ENCODE measurements around the gene FAM107B.
"Not testable (repeated sequence)": the region's sequence is repeated elsewhere in the genome, so short reads cannot be mapped to it uniquely, and the experiment has no call there.

Gene FAM107B

DNA sequence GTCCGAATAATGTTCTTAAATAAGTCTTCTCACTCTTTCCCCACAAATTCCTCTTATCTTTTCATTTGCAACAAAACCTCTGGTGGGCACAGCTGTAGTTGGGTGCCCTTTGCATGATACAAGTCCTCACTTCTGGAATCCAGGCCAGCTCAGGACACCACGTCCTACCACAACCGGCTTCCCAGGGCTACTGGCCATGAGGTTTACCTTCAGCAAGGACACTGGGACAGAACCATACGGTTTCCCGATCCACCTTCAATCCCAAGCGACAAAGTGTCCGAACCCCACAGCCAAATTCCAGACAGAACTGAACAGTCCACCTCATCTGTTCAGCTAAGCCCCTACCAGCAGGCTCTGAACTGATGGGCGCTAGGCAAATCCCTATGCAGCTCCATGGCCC, 174.6 kb downstream of the FAM107B start:
- DNase-seq (ENCODE audit: low read depth) = no peak

DNA sequence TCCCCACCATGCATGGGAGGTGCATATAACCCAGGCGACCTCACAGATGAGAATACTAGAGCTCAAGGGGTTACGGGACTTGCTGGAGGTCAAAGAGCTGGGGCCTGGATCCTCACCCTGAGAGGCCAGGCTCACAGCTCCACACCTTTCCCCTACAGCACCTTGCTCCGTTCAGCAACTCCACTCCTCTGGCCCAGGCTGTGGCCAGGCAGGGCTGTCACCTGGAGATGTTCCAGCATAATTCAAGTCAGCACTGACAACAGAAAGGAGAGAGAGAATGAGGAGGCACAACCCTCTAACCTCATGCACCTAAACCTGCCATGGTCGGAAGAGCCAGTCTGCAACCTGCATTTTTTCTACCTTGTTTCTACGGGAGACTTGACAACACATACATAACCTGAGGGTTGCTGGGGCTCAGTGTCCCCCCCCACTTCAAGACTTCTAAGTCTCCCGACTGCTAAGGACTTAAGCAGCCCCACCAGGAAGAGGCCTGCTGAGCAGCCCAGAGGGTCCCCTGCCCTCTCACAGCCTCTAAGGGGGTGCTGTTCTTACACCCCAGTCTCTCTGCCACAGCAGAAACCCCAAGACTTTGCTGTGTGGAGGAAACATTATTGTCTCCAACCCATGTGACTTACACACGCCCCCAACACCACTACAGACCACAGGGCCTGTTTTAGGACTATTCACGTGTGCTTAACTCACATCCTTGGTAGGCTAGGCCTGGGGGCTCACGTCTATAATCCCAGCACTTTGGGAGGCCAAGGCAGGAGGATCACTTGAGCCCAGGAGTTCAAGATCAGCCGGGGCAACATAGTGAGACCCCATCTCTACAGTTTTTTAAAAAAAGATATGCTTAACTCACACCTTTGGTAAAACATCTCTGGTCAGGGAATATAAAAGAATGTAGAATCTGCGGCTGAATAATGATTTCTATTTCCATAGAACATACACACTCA, 175.6 kb downstream of the FAM107B start:
- no peak for DNase-seq (ENCODE audit: low read depth)

DNA sequence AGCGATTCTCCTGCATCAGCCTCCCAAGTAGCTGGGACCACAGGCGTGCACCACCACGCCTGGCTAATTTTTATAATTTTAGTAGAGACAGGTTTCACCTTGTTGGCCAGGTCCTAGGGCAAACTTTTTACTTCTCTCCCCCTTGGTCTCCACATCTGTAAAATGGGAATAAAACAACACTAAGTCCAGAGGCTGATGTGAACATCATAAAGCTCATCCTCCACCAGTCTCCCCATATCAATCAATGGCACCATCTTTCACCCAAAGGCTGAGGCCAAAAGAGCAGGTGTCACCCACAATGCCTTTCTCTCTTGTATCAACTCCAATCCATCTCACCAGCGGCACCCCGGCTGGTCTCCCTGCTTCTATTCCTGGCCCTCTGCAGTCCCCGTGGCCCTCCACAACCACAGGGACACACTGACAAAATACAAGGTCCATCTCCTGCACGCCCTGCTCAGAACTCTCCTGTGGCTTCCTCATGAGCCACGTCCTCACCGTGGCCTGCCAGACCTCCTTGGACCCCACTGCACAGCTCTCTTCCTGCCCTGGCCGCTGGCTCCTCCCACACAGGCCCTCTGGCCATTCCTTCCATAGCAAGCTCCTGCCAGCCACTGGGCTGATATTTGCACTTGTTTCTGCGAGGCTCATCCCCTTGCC, 179.0 kb downstream of the FAM107B start:
- DNase-seq (ENCODE audit: low read depth) = no peak

DNA sequence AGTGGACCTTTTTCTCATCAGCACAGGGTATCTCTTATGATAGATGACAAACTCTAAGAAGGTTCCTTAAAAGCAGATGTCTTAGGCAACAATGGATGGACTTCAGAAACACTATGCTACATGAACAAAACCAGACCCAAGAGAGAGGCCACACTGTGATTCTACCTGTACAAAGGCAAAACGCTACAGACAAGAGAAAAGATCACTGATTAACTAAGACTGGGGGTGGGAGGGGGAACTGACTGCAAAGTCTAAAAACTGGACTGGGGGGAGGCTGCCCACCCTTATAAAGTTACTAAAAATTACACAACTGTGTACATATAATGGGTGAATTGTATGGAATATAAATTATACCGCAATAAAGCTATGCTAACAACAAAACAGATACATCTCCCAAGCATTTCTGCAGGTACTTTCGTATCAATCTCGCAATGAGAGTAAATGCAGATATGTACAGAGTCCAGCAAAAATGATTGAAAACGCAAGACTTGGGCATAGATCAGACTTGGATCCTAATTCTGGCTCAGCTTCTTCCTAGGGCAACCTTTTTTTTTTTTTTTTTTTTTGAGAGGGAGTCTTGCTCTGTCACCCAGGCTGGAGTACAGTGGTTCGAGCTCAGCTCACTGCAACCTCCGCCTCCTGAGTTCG, 179.7 kb downstream of the FAM107B start:
- DNase-seq (ENCODE audit: low read depth) = no peak

DNA sequence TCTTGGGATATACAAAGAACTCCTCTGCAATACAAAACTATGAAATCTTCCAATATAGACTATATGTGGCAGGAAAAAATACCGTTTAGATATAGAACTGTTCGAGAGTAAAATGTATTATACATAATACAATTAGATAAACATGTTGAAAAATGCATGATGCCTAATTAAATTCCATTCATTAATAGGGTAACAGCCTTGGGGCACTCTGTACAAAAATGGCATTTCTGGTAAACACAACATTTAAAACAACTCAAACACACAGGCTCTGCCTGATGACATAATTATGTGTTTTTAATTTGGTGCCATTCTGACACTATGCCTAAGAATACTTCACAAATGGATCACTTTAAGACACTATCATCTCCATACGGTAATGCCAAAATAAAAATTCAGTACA, 180.9 kb downstream of the FAM107B start:
- no peak for DNase-seq (ENCODE audit: low read depth)

DNA sequence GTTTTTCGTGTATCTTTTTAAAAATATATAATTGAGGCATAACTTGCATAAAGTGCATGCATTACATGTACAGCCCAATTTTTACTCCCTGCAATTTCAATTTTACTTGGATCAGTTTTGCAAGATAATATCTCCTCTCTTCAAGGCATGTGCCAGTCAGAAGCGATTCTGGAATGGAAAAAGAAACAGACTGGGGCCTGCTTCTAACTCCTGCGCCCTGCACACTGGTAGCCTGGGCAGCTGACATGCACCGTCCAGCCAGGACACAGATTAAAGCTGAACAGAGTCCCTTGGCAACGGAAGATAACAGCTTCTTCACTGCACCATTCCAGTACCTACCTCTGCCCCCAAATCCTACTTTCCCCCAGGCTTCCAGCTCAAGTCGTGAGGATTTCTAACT, 182.1 kb downstream of the FAM107B start:
- no peak for DNase-seq (ENCODE audit: low read depth)

DNA sequence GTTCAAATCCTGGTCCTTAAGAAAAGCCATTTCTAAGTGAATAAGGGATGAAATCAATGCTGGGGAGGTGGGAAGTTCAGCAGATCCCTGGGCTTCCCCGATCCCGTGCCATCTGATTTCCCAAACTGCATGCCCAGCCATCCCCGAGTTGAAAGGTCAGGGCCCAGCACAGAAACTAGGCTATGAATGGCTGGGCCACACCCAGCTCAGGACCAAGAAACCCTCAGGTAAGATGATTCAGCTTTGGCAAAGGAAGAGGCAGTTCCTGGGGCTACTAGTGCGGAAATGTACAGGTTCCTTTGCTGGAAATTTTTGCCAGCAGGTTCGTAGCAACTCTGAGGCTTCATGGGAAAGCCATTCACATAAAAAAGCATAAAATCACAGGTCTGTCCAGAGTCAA, 182.7 kb downstream of the FAM107B start:
- DNase-seq (ENCODE audit: low read depth) = no peak

DNA sequence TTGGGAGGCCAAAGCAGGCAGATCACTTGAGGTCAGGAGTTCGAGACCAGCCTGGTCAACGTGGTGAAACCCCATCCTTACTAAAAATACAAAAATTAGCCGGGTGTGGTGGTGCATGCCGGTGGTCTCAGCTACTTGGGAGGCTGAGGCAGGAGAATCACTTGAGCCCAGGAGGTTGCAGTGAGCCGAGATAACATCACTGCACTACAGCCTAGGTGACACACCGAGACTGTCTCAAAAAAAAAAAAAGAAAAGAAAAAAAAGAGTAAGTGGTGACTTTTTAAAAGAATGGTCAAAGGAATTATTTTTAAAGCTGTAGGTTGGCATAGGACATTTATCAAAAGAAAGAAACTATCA, 185.8 kb downstream of the FAM107B start:
- DNase-seq (ENCODE audit: low read depth) = not testable (repeated sequence)

DNA sequence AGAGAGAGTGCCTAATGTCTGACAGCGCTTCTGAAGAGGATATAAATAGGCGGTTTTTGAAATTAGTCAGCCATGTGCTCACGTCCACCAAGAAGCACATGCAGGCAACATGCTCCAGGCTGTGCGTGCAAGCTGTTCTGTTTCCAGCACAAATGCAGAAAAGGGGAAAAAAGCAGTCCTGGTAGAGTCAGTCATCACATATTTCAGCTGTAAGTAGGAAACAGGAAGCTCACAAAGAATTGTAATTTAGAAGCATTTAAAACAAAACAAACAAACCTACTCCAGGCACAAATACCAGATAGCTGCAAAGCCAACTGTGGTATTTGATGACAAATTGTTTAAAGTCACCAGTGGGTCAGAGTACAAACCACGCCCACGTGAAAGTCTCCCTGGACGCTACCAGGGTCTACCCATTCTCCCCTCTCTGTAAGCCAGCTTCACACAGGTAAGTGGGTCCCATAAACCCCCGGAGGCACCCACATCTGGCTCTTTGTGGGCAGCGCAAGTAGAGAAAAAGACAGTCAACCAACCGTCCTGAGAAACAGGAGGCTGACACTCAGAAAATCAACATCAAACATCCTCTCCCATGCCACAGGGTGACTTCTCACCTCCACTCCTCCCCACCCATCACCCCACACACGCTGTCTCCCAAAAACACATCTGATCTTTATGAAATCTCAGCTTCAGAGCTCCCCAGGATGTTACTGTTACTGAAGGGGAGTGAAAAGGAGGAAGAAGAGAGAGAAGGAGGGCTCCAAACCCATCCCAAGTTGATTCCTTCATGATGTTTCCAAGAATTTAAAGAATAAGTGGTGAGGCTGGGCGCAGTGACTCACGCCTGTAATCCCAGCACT, 186.4 kb downstream of the FAM107B start:
- peak; percentile 95 for DNase-seq (ENCODE audit: low read depth)

DNA sequence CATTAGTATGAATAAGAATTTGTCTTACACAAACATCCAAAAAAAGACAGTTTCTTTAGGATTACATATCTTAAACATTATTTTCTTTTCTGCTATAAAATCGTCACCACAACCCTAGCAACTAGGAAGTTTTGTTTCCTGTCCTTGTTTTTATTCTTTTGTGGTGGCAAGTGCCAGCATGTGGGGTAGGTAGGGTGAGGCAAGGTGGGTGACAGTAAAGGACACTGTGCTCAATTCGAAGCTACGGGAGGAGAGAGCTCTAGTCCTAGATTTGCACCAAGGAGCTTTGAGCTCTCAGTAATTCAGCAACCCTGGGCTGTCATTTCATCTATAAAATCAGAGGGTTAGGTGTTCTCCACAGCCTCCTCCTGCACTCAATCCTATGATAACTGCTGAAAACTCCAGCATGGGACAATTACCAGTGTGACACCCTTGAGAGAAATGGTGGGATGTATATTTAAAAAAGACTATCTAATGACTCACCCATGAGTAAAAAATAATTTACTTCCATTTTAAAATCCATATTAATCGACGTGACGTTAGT, 187.1 kb downstream of the FAM107B start:
- no peak for DNase-seq (ENCODE audit: low read depth)

DNA sequence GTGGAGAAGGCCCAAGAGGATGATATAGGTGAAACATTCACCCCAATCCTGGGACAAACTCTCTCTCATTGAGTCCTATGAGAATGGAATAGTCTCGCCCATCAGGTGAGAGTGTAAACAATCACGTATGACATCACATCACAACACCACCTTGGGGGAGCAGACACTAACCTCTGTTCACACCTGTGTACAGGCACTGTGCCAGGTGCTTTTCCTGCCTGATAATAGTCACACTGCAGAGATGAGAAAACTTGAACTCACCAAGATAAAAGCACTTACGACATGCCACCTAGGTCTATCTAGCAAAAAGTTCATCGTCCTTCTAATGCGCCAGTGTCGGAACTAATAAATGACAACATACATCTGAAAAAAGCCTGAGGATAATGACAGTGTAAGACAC, 187.8 kb downstream of the FAM107B start:
- no peak for DNase-seq (ENCODE audit: low read depth)

DNA sequence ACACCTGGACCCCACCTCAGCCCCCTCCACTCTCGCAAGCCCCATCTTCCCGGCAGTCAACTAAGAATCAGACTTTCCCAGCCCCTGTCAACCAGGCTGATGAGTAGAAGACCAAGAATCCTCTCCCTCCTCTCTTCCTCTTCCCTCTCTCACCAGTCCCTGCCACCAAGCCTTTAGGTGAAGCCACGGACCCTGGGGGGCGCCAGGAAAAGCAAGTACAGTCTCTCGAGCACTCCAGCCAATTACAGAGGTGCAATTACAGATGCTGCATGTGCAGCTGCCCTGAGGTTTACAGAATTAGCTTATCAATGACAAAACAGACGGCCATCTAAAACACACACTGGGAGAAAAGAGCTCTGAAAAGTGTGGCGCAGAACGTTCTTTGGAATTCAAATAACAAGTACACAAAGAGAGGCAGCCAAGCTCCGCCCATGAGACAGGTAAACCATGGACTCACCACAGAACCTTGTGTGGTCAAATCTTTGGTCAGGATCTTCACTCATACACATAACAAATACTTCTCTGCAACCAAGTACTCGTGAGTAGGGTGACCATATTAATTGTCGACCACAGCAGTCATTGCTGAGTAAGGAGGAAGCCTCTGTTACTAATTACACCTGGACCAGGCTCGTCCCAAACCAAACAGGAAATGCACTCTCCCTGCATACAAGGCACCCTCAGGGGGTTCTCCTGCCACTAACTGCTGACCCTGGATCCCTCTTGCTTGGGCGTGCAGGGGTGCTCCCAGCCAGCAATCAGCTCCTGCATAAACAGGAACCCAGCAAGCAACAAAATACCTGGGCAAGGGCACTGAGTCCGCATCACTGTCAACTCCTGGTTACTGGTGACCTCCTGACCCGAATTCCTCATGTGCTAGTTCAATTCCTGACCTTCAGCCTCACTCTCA, 189.2 kb downstream of the FAM107B start:
- DNase-seq (ENCODE audit: low read depth) = no peak

DNA sequence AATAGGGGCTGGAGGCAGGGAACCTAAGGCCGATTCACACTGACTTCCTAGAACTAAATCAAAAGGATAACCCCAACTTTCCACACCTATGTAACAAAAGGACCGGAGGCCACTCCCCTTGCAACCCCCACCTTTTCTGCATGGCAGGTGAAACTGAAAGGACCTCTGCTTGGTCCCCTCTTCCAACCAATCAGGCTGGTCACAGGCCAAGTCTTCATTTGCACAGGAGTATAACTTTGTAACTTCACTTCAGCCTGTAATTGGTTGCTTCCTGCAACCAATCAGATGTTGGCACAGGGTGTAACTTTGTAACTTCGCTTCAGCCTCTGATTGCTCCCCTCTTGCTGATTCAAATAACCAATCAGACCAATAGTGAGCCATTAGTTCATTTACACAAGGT, 190.0 kb downstream of the FAM107B start:
- DNase-seq (ENCODE audit: low read depth) = no peak

DNA sequence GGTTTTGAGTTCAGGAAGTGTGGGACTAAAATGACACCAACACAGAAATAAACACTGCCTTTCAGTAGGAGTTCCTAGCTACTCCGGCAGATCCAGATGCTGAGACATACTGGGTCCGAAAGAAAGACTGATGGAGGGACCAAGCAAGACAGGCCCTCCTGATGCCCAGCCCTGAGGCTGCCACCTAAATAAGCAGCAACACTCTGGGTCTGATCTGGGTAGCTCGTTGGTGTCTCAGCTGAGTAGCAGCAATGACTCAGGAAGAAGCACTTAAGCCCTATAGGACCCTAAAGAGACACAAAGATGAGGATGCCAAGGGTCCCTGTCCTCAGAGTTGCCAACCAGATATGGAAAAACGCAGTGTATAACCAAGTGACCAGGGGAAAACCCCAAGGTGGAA, 190.7 kb downstream of the FAM107B start:
- DNase-seq (ENCODE audit: low read depth) = no peak

DNA sequence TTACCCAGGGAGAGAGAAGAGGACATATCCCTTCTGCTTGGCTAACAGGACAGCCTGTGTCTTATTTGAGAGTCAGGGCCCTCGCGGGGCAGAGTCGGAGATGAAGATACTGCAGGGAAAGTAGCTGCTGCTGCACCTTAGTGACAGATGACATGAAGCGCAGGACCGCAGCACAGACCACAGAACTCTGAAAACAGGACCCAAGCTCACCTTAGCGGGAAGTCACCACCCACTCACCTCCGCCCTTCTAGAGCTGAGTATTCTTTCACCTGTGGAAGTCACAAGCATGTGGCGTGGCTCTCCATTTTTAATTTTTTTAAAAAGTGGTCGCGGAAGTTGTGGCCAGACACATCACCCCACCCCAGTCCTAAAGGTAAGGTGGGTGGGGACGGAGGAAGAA, 191.4 kb downstream of the FAM107B start:
- DNase-seq (ENCODE audit: low read depth) = no peak

DNA sequence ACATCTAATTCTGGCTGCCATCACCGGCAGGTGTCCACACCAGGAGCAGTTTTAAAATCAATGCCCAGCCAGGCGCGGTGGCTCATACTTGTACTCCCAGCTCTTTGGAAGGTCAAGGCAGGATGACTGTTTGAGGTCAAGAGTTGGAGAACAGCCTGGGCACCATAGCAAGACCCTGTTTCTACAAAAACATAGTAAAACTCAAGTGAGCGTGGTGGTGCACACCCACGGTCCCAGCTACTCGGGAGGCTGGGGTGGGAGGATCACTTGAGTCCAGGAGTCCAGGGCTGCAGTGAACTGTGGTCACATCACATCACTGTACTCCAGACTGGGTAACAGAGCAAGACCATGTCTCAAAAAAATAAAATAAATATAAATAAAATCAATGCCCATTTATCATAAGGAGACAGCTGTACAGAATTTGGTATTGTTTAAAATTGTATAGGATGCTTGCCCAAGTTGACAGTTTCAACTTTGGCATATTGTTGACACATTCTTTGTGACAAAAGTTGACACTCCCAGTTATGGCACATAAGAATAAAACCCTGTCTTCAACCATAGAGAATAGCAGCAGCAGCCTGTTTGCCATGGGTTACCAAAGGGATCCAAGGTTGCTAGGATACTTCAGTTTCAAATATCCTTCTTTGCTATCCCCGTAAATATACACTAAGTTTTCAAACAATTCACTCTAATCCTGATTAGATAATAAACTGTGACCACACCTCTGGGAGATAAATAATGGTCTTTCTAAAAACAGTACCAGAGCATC, 193.0 kb downstream of the FAM107B start:
- no peak for DNase-seq (ENCODE audit: low read depth)

DNA sequence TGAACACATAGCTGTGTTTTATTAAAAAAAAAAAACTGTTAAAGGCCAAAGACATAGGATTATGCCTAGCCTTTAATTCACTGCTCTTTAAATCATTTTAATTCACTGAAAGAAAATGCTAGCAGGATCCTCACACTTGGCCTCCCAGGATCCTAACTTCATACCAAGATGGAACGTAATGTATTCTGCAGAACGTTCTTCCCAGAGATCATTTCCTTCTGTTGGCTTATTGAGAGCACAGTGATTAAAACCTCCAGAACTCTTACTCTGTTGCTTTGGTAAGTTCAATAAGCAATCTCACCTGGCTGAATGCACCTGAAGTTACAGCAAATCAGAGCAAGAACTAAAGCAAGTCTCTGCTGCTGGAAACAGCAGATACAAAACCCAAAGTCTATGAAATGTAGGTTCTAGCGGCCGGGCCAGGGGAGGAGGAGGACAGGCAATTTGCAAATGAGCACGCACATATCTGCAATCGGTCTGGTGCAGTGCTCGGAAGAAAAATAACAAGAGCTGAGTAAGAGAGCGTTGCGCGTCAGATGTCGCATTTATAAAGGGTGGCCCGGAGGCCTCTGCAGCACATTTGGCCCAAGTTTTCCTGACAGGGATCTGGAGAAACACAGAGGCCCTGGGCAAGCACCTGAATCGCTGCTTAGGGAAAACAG, 193.9 kb downstream of the FAM107B start:
- DNase-seq (ENCODE audit: low read depth) = no peak

DNA sequence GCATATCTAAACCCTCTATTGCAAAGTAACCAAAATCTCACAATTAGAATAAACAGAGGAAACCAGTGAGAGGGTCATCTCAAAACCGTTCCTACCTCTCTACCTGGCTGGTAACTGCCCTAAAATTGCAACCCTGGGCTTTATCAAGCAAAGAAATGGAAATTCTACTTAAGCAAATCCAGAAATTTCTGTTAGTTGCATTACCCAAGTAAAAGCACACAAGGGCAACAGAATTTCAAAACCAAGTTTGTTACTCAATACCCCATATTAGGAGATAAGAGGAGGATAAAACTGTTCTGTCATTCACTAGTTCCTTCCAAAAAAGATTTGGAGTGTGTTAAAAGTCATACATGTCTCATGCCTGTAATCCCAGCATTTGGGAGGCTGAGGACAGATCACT, 195.3 kb downstream of the FAM107B start:
- no peak for DNase-seq (ENCODE audit: low read depth)
